ENCODE measurements around the gene EGFLAM. TPM values are rescaled to one million over a fixed set of nuclear protein-coding genes. Genes with fewer than 3 reads are reported as not detected.

The EGFLAM gene
- total RNA-seq, 1 experiment from 2014 or later, result 1.1 TPM

DNA sequence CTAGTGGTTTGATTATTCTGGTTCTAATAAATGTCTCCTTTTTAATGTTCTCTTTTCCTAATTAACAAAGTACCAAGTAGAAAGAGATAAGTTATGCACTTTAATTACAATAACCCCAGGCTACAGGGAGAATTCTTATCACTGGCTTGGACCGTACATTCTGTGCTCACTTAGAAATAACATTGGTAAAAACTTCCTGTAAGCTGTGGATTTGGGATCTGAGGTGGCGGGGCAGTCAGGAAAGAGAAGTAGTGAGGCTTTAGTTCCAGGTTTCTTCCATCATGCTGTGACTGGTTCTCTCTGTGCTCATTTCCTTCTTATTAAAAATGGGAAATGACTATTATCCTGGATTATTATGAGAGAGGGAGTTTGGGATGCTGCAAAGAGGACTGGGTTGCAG, 142.0 kb downstream of the EGFLAM start (continued):
- TF ChIP-seq, protein P1, sequence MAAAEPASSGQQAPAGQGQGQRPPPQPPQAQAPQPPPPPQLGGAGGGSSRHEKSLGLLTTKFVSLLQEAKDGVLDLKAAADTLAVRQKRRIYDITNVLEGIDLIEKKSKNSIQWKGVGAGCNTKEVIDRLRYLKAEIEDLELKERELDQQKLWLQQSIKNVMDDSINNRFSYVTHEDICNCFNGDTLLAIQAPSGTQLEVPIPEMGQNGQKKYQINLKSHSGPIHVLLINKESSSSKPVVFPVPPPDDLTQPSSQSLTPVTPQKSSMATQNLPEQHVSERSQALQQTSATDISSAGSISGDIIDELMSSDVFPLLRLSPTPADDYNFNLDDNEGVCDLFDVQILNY (CRISPR knock-in tag; IDR thresholded peaks at IDR 0.05), result no peak
- TF ChIP-seq MAX (CRISPR knock-in tag; IDR thresholded peaks at IDR 0.05) (no peak), ETV6 (CRISPR knock-in tag; IDR thresholded peaks at IDR 0.05) (no peak), CREB1 (CRISPR knock-in tag; IDR thresholded peaks at IDR 0.05) (no peak)
- TF ChIP-seq, protein P2, sequence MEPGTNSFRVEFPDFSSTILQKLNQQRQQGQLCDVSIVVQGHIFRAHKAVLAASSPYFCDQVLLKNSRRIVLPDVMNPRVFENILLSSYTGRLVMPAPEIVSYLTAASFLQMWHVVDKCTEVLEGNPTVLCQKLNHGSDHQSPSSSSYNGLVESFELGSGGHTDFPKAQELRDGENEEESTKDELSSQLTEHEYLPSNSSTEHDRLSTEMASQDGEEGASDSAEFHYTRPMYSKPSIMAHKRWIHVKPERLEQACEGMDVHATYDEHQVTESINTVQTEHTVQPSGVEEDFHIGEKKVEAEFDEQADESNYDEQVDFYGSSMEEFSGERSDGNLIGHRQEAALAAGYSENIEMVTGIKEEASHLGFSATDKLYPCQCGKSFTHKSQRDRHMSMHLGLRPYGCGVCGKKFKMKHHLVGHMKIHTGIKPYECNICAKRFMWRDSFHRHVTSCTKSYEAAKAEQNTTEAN (CRISPR knock-in tag; IDR thresholded peaks at IDR 0.05), result no peak

DNA sequence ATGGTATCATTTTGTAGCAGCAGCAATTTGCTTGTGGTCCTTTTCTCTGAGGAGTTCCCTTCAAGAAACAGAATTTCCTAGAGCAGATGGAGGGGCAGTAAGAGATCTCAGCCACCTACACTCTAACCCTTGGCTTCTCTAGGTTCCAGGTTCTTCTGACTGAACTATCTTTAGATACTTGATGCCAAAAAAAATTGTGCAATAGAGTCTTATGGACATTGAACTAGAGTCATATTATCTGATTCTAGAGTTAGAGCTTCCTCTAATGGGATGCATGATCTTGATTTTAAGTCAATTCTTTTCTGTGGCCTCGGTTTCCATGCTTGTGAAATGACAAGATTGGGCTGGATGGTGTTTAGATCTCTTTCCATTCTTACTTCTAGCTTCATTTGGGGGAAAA, 142.8 kb downstream of the EGFLAM start:
- no peak overlapping the region for H3K27ac Mint-ChIP-seq
- ATAC-seq, result no peak
- peaks cover 11% of the 10 kb centered on the region for H3K4me1 Mint-ChIP-seq
- POLR2A ChIA-PET, result no interaction called here
- H3K4me3 Mint-ChIP-seq, result no peak overlapping the region
- H3K36me3 Mint-ChIP-seq, result no peaks in the 10 kb centered on the region
- CTCF ChIA-PET, result no interaction called here
- TF ChIP-seq ZBTB21 (CRISPR knock-in tag; IDR thresholded peaks at IDR 0.05; ENCODE audit: borderline replicate concordance), result no peak
- TF ChIP-seq, protein P3, sequence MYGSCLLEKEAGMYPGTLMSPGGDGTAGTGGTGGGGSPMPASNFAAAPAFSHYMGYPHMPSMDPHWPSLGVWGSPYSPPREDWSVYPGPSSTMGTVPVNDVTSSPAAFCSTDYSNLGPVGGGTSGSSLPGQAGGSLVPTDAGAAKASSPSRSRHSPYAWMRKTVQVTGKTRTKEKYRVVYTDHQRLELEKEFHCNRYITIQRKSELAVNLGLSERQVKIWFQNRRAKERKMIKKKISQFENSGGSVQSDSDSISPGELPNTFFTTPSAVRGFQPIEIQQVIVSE (CRISPR knock-in tag; IDR thresholded peaks at IDR 0.05; ENCODE audit: borderline replicate concordance), result no peak
- TF ChIP-seq PRDM15 (CRISPR knock-in tag; IDR thresholded peaks at IDR 0.05), result no peak
- no peak for TF ChIP-seq ZNF121 (CRISPR knock-in tag; IDR thresholded peaks at IDR 0.05)
- DNase-seq (ENCODE audit: low spot score), result no peak
- H3K9me3 Mint-ChIP-seq, result 0 out of 2 replicates have a peak, but pooled peaks cover 4% of the 10 kb centered on the region
- H3K27me3 Mint-ChIP-seq (ENCODE audit: low read depth), result no peaks in the 10 kb centered on the region

DNA sequence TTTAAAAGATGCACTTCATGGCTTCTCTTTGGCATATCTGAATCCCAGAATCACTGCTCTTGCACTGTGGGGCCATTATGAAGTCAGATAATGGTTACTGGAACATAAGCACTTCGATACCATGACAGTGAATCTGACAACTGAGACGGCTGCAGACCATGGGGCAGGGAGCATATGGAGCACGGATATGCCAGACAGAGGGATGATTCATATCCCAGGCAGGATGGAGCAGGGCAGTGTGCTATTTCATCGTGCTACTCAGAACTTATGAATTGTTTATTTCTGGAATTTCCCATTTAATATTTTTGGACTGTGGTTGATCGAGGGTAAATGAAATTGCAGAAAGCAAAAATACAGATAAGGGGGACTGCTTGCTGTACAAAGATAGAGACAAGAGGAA, 145.0 kb downstream of the EGFLAM start:
- Mint-ChIP-seq H3K27ac (no peak overlapping the region), H3K36me3 (no peaks in the 10 kb centered on the region), H3K27me3 (ENCODE audit: low read depth) (no peaks in the 10 kb centered on the region), H3K9me3 (0 out of 2 replicates have a peak, but pooled peaks cover 4% of the 10 kb centered on the region), H3K4me3 (no peak overlapping the region), H3K4me1 (peaks cover 3% of the 10 kb centered on the region)
- ChIA-PET CTCF (interaction anchor here (1.5 kb wide), 2 partner anchors 20 to 38 kb away, joined by 4 to 20 read pairs; no protein-coding TSS in a partner anchor), POLR2A (no interaction called here)
- ATAC-seq (no peak), DNase-seq (ENCODE audit: low spot score) (no peak)
- TF ChIP-seq, protein P4, sequence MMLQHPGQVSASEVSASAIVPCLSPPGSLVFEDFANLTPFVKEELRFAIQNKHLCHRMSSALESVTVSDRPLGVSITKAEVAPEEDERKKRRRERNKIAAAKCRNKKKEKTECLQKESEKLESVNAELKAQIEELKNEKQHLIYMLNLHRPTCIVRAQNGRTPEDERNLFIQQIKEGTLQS (CRISPR knock-in tag; conservative IDR thresholded peaks at IDR 0.05), result no peak
- TF ChIP-seq OVOL2 (CRISPR knock-in tag; IDR thresholded peaks at IDR 0.05; ENCODE audit: borderline replicate concordance), result no peak
- TF ChIP-seq HMGA2 (CRISPR knock-in tag; IDR thresholded peaks at IDR 0.05), result no peak
- TF ChIP-seq NFYB (CRISPR knock-in tag; conservative IDR thresholded peaks at IDR 0.05; ENCODE audit: low read depth), result no peak
- TF ChIP-seq RORB (CRISPR knock-in tag; IDR thresholded peaks at IDR 0.05), result no peak
- no peak for TF ChIP-seq MYBL2 (CRISPR knock-in tag; IDR thresholded peaks at IDR 0.05)
- TF ChIP-seq ZNF532 (CRISPR knock-in tag; IDR thresholded peaks at IDR 0.05; ENCODE audit: borderline replicate concordance), result no peak
- TF ChIP-seq FOXK1 (CRISPR knock-in tag; IDR thresholded peaks at IDR 0.05), result no peak
- TF ChIP-seq ATF1 (CRISPR knock-in tag; IDR thresholded peaks at IDR 0.05), result no peak
- TF ChIP-seq FOXJ3 (CRISPR knock-in tag; IDR thresholded peaks at IDR 0.05; ENCODE audit: borderline replicate concordance), result no peak
- TF ChIP-seq PRRX2 (CRISPR knock-in tag; IDR thresholded peaks at IDR 0.05), result no peak
- no peak for TF ChIP-seq ZNF671 (CRISPR knock-in tag; IDR thresholded peaks at IDR 0.05)
